ENCODE results near the gene CRELD1. TPM values are rescaled to one million over a fixed set of nuclear protein-coding genes. Genes with fewer than 3 reads are reported as not detected.

The CRELD1 gene
- polyA plus RNA-seq, 1 experiment = 30.3 TPM

GRCh38 chr3:9914011-9914410, 19.6 kb upstream of the CRELD1 start:
- ChIA-PET POLR2A (no interaction called here), CTCF (interaction anchor here (0.6 to 2.8 kb wide), 5 partner anchors 8 to 1260 kb away, joined by 3 to 10 read pairs (median 3); partner anchors contain the start of genes IL17RE and RPUSD3)
- TF ChIP-seq, protein P1, sequence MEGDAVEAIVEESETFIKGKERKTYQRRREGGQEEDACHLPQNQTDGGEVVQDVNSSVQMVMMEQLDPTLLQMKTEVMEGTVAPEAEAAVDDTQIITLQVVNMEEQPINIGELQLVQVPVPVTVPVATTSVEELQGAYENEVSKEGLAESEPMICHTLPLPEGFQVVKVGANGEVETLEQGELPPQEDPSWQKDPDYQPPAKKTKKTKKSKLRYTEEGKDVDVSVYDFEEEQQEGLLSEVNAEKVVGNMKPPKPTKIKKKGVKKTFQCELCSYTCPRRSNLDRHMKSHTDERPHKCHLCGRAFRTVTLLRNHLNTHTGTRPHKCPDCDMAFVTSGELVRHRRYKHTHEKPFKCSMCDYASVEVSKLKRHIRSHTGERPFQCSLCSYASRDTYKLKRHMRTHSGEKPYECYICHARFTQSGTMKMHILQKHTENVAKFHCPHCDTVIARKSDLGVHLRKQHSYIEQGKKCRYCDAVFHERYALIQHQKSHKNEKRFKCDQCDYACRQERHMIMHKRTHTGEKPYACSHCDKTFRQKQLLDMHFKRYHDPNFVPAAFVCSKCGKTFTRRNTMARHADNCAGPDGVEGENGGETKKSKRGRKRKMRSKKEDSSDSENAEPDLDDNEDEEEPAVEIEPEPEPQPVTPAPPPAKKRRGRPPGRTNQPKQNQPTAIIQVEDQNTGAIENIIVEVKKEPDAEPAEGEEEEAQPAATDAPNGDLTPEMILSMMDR (IDR thresholded peaks at IDR 0.05; ENCODE audit: insufficient read depth, low read depth, low read length) = no peak
- no peak overlapping the region for H3K4me3 ChIP-seq (ENCODE audit: low read depth, low read length)
- H3K27me3 ChIP-seq (ENCODE audit: control insufficient read depth, insufficient read depth, low read length) = no peaks in the 10 kb centered on the region
- no peak for DNase-seq (ENCODE audit: low read depth)
- H3K36me3 ChIP-seq (ENCODE audit: control insufficient read depth, insufficient read depth, low read length) = no peaks in the 10 kb centered on the region

DNA sequence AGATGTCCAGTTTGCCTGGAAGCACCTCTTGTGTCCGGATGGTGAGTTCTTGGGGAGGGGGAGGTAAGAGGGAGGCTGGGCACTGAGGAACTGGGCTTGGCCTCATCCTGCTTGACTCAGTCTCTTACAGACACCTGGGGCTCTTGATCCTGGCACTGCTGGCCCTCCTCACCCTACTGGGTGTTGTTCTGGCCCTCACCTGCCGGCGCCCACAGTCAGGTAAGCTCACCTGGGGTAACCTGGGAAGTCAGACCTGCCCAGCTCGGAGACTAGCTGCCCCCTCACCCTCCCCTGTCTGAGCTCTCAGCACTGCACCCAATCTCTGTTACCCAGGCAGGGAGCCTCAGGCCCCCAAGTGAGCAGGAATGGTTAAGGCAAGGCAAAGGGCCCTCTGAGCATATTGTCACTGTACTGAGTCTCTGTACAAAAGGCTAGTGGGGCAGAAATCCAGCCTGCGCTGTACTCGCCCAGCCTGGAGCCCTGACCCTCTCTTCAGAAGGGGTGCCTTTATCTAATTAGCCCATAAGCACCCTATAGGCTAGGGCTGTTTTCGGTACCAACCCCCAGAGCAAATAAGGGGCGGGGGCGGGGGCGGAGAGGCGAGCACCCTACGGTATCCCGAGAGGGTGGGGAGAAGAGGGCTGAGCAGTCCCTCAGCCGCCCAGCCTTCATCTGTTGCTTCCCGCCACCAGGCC, 18.9 kb upstream of the CRELD1 start:
- Histone ChIP-seq H3K27me3 (ENCODE audit: control insufficient read depth, insufficient read depth, low read length) (no peaks in the 10 kb centered on the region), H3K4me3 (ENCODE audit: low read depth, low read length) (peak overlapping the region; percentile 40), H3K36me3 (ENCODE audit: control insufficient read depth, insufficient read depth, low read length) (no peaks in the 10 kb centered on the region)
- ChIA-PET CTCF (interaction anchor here (0.6 to 2.8 kb wide), 5 partner anchors 9 to 1259 kb away, joined by 3 to 10 read pairs (median 3); partner anchors contain the start of genes IL17RE and RPUSD3), POLR2A (no interaction called here)
- TF ChIP-seq, protein P1 (IDR thresholded peaks at IDR 0.05; ENCODE audit: insufficient read depth, low read depth, low read length) = no peak
- DNase-seq (ENCODE audit: low read depth) = no peak

- TF ChIP-seq, protein P1 (IDR thresholded peaks at IDR 0.05; ENCODE audit: insufficient read depth, low read depth, low read length) = peak; percentile 50
- Histone ChIP-seq H3K4me3 (ENCODE audit: low read depth, low read length) (peak overlapping the region; percentile 40), H3K27me3 (ENCODE audit: control insufficient read depth, insufficient read depth, low read length) (no peaks in the 10 kb centered on the region), H3K36me3 (ENCODE audit: control insufficient read depth, insufficient read depth, low read length) (no peaks in the 10 kb centered on the region)
- DNase-seq (ENCODE audit: low read depth) = no peak
- CTCF ChIA-PET = interaction anchor here (0.6 to 3.8 kb wide), 13 partner anchors 10 to 214 kb away, joined by 3 to 23 read pairs (median 3); partner anchors contain the start of genes CRELD1, IL17RE and RPUSD3
- POLR2A ChIA-PET = no interaction called here
Observed at GRCh38 chr3:9915254-9916141, 18.1 kb upstream of the CRELD1 start.

GRCh38 chr3:9916346-9916733, 17.3 kb upstream of the CRELD1 start:
- H3K27me3 ChIP-seq (ENCODE audit: control insufficient read depth, insufficient read depth, low read length) = no peaks in the 10 kb centered on the region
- ChIA-PET POLR2A (interaction anchor here (0.6 kb wide), 1 partner anchor 72 kb away, joined by 3 read pairs; no protein-coding TSS in a partner anchor), CTCF (interaction anchor here (0.6 to 3.8 kb wide), 12 partner anchors 11 to 683 kb away, joined by 3 to 23 read pairs (median 4); partner anchors contain the start of genes CRELD1, IL17RE and RPUSD3)
- peak overlapping the region; percentile 57 for H3K4me3 ChIP-seq (ENCODE audit: low read depth, low read length)
- H3K36me3 ChIP-seq (ENCODE audit: control insufficient read depth, insufficient read depth, low read length) = no peaks in the 10 kb centered on the region
- no peak for DNase-seq (ENCODE audit: low read depth)
- TF ChIP-seq, protein P1 (IDR thresholded peaks at IDR 0.05; ENCODE audit: insufficient read depth, low read depth, low read length) = no peak
